Neural crest cell (in vitro differentiated cells): Measurements from ENCODE around the gene SNX15. TPM values are rescaled to one million over a fixed set of nuclear protein-coding genes. Genes with fewer than 3 reads are reported as not detected.

ENCODE experiments used
- DNase-seq: peaks from one replicate; pipeline ENCODE4 v3.0.0; 2021; ENCODE audit warnings: low read depth, mixed read lengths, low spot score
- H3K27ac Mint-ChIP-seq: one replicate; pipeline ENCODE4 v1.8.0; 2021; ENCODE audit warnings: mild to moderate bottlenecking, mixed read lengths; ENCODE audit not compliant: unreplicated experiment
- H3K27me3 Mint-ChIP-seq: 2 replicates; pipeline ENCODE4 v1.8.0; 2021; ENCODE audit warnings: low read depth, mild to moderate bottlenecking, mixed read lengths
- H3K36me3 Mint-ChIP-seq: 2 replicates; pipeline ENCODE4 v1.8.0; 2021; ENCODE audit warnings: low read depth, mild to moderate bottlenecking, mixed read lengths
- H3K4me1 Mint-ChIP-seq: 2 replicates; pipeline ENCODE4 v1.8.0; 2021; ENCODE audit warnings: mixed read lengths
- H3K4me3 Mint-ChIP-seq: one replicate; pipeline ENCODE4 v1.8.0; 2021; ENCODE audit warnings: mild to moderate bottlenecking, mixed read lengths
- H3K9me3 Mint-ChIP-seq: 2 replicates; pipeline ENCODE4 v1.8.0; 2021; ENCODE audit warnings: mixed read lengths
- CTCF ChIP-seq: fragments of 200-600 bp; sonication (generic); conservative IDR thresholded peaks from 2 replicates; pipeline ENCODE4 v1.5.0; 2021; ENCODE audit warnings: antibody characterized with exemption, mild to moderate bottlenecking
- total RNA-seq: library from RNA; stranded (reverse); gene quantifications from 2 replicates; pipeline ENCODE4 v1.2.1, GENCODE V29; 2021

The SNX15 gene
- total RNA-seq, 1 donor from 2014 or later, result 31.7 TPM

- no peak for TF ChIP-seq CTCF
- Mint-ChIP-seq H3K36me3 (no peaks in the 10 kb centered on the region), H3K27ac (no peak overlapping the region), H3K4me3 (no peak overlapping the region), H3K27me3 (peaks cover 3% of the 10 kb centered on the region), H3K9me3 (no peaks in the 10 kb centered on the region), H3K4me1 (no peaks in the 10 kb centered on the region)
- DNase-seq, result no peak
Observed at GRCh38 chr11:65051398-65051858, 24.2 kb downstream of the SNX15 start.

- DNase-seq, result no peak
- Mint-ChIP-seq H3K27me3 (peaks cover 3% of the 10 kb centered on the region), H3K4me3 (no peak overlapping the region), H3K9me3 (no peaks in the 10 kb centered on the region), H3K4me1 (no peaks in the 10 kb centered on the region), H3K27ac (no peak overlapping the region), H3K36me3 (no peaks in the 10 kb centered on the region)
- TF ChIP-seq CTCF, result no peak
Observed at GRCh38 chr11:65053827-65054508, 26.7 kb downstream of the SNX15 start.

- Mint-ChIP-seq H3K27me3 (peaks cover 7% of the 10 kb centered on the region), H3K36me3 (no peaks in the 10 kb centered on the region), H3K27ac (no peak overlapping the region), H3K4me3 (no peak overlapping the region), H3K9me3 (no peaks in the 10 kb centered on the region), H3K4me1 (no peaks in the 10 kb centered on the region)
- no peak for TF ChIP-seq CTCF
- no peak for DNase-seq
Observed at GRCh38 chr11:65055538-65055937, 28.3 kb downstream of the SNX15 start.

- no peak for DNase-seq
- Mint-ChIP-seq H3K4me1 (no peaks in the 10 kb centered on the region), H3K4me3 (no peak overlapping the region), H3K27me3 (peaks cover 12% of the 10 kb centered on the region), H3K27ac (no peak overlapping the region), H3K9me3 (no peaks in the 10 kb centered on the region), H3K36me3 (no peaks in the 10 kb centered on the region)
- TF ChIP-seq CTCF, result no peak
Observed at GRCh38 chr11:65056999-65057398, 29.8 kb downstream of the SNX15 start.

GRCh38 chr11:65057526-65057925 is 30.3 kb downstream of the SNX15 start:
- no peak for TF ChIP-seq CTCF
- DNase-seq, result no peak
- Mint-ChIP-seq H3K9me3 (no peaks in the 10 kb centered on the region), H3K27me3 (peaks cover 12% of the 10 kb centered on the region), H3K4me3 (no peak overlapping the region), H3K27ac (no peak overlapping the region), H3K36me3 (no peaks in the 10 kb centered on the region), H3K4me1 (no peaks in the 10 kb centered on the region)
